Liver (tissue), 9 donors: ENCODE results near the gene PDGFD. TPM values are rescaled to one million over a fixed set of nuclear protein-coding genes. Genes with fewer than 3 reads are reported as not detected.

Source experiments
- DNase-seq: peaks from one replicate; pipeline ENCODE4 v3.0.0-alpha.2; 2017; ENCODE audit warnings: low spot score
- H3K27ac ChIP-seq, 2 donors: one replicate each; pipeline ENCODE4 v1.7.0; 2013; ENCODE audit warnings: inconsistent platforms in 2 of 2, low read length in 2 of 2, control low read depth in 1 of 2, low read depth in 1 of 2, mild to moderate bottlenecking in 1 of 2
- H3K27me3 ChIP-seq, 4 donors: one replicate each; pipeline versions ENCODE4 v1.6.1 to v1.7.0; 2013; ENCODE audit warnings: low read length in 3 of 4, inconsistent platforms in 1 of 4, mild to moderate bottlenecking in 1 of 4, moderate library complexity in 1 of 4; ENCODE audit not compliant: control insufficient read depth in 4 of 4, insufficient read depth in 4 of 4
- H3K36me3 ChIP-seq, 4 donors: one replicate each; pipeline versions ENCODE4 v1.6.1 to v1.7.0; 2013; ENCODE audit warnings: low read length in 3 of 4, mild to moderate bottlenecking in 3 of 4, low read depth in 1 of 4, moderate library complexity in 1 of 4; ENCODE audit not compliant: control insufficient read depth in 4 of 4, insufficient read depth in 3 of 4
- H3K4me1 ChIP-seq, 4 donors: one replicate each; pipeline versions ENCODE4 v1.6.1 to v1.7.0; 2013; ENCODE audit warnings: low read length in 3 of 4, mild to moderate bottlenecking in 3 of 4, moderate library complexity in 1 of 4; ENCODE audit not compliant: control insufficient read depth in 4 of 4, insufficient read depth in 4 of 4
- H3K4me3 ChIP-seq, 3 donors: one replicate each; pipeline versions ENCODE4 v1.6.1 to v1.7.0; 2013; ENCODE audit warnings: low read length in 3 of 3, control low read depth in 1 of 3, low read depth in 1 of 3, mild to moderate bottlenecking in 1 of 3
- H3K9ac ChIP-seq, 2 donors: one replicate each; pipeline ENCODE4 v1.7.0; 2013; ENCODE audit warnings: low read length in 2 of 2, mild to moderate bottlenecking in 2 of 2, moderate library complexity in 2 of 2, control low read depth in 1 of 2, low read depth in 1 of 2
- H3K9me3 ChIP-seq, 4 donors: one replicate each; pipeline versions ENCODE4 v1.6.1 to v1.7.0; 2013; ENCODE audit warnings: low read length in 3 of 4; ENCODE audit not compliant: control insufficient read depth in 4 of 4
- EGR1 ChIP-seq, 2 donors: IDR thresholded peaks; 2 replicates each; pipeline ENCODE4 v1.6.1; 2016 to 2018; ENCODE audit warnings: antibody characterized with exemption in 2 of 2, low read depth in 2 of 2
- FOXA1 ChIP-seq: IDR thresholded peaks from 2 replicates; pipeline ENCODE4 v1.6.1; 2016; ENCODE audit warnings: antibody characterized with exemption
- FOXA2 ChIP-seq: IDR thresholded peaks from 2 replicates; pipeline ENCODE4 v1.6.1; 2016; ENCODE audit warnings: antibody characterized with exemption
- GABPA ChIP-seq, 2 donors: IDR thresholded peaks in 1 of 2; conservative IDR thresholded peaks in 1 of 2; 2 replicates each; pipeline ENCODE4 v1.6.1; 2016; ENCODE audit warnings: antibody characterized with exemption in 2 of 2, mild to moderate bottlenecking in 1 of 2, moderate library complexity in 1 of 2
- HNF4A ChIP-seq, 2 donors: conservative IDR thresholded peaks; 2 replicates each; pipeline ENCODE4 v1.6.1; 2016; ENCODE audit warnings: antibody characterized with exemption in 2 of 2, mild to moderate bottlenecking in 2 of 2
- HNF4G ChIP-seq: IDR thresholded peaks from 2 replicates; pipeline ENCODE4 v1.6.1; 2016; ENCODE audit warnings: antibody characterized with exemption
- JUND ChIP-seq, 2 donors: IDR thresholded peaks; 2 replicates each; pipeline ENCODE4 v1.6.1; 2016; ENCODE audit warnings: antibody characterized with exemption in 2 of 2
- NR2F2 ChIP-seq: IDR thresholded peaks from 2 replicates; pipeline ENCODE4 v1.6.1; 2016; ENCODE audit warnings: antibody characterized with exemption
- RAD21 ChIP-seq, 2 donors: IDR thresholded peaks; 2 replicates each; pipeline ENCODE4 v1.6.1; 2016; ENCODE audit warnings: antibody characterized with exemption in 2 of 2, mild to moderate bottlenecking in 2 of 2
- RXRA ChIP-seq, 2 donors: IDR thresholded peaks; 2 replicates each; pipeline ENCODE4 v1.6.1; 2017 to 2018; ENCODE audit warnings: antibody characterized with exemption in 2 of 2, mild to moderate bottlenecking in 1 of 2
- SP1 ChIP-seq: IDR thresholded peaks from 2 replicates; pipeline ENCODE4 v1.6.1; 2018; ENCODE audit warnings: antibody characterized with exemption, mild to moderate bottlenecking
- TAF1 ChIP-seq: conservative IDR thresholded peaks from 2 replicates; pipeline ENCODE4 v1.6.1; 2016; ENCODE audit warnings: antibody characterized with exemption, mild to moderate bottlenecking
- YY1 ChIP-seq: IDR thresholded peaks from 2 replicates; pipeline ENCODE4 v1.6.1; 2016; ENCODE audit warnings: antibody characterized with exemption, mild to moderate bottlenecking
- ZBTB33 ChIP-seq: IDR thresholded peaks from 2 replicates; pipeline ENCODE4 v1.6.1; 2016; ENCODE audit warnings: antibody characterized with exemption
- WGBS: extraction: QIAGEN DNeasy Blood & Tissue Kit; methylation state at CpG from one replicate; pipeline ENCODE4 v1.1.7; 2013; 5-methylcytosine and 5-hydroxymethylcytosine counted together
- polyA plus RNA-seq, 2 donors: library from polyadenylated mRNA; stranded (reverse) in 1 of 2; unstranded in 1 of 2; fragments of 200-250 nt in 1 of 2; fragments of >200 nt in 1 of 2; fragmentation: Nextera tagmentation in 1 of 2; extraction: Ambion mirVana in 1 of 2; gene quantifications; one replicate each; pipeline versions ENCODE4 v1.2.1 to v1.2.3, GENCODE V29; 2013 to 2015
- total RNA-seq, 2 donors: library from RNA; depleted of rRNA; stranded (reverse); fragments of >200 nt; gene quantifications; one replicate each; pipeline ENCODE4 v1.2.3, GENCODE V29; 2014
- TF ChIP-seq, protein P1 (sequence below): IDR thresholded peaks from 2 replicates; pipeline ENCODE4 v1.6.1; 2016; ENCODE audit warnings: antibody characterized with exemption
- TF ChIP-seq, protein P2 (sequence below): IDR thresholded peaks from 2 replicates; pipeline ENCODE4 v1.6.1; 2016; ENCODE audit warnings: antibody characterized with exemption
- TF ChIP-seq, protein P3 (sequence below): fragments of 150-350 bp; IDR thresholded peaks from 2 replicates; pipeline ENCODE4 v1.5.1; 2017; ENCODE audit warnings: improper control_type of control experiment, low read depth, low read length; ENCODE audit not compliant: missing input control
- donor health status: healthy.
- donor health status: healthy.
- donor health status: healthy.
- donor health status: healthy.
- donor health status: healthy.

PDGFD gene
- total and polyA plus RNA-seq, 4 donors, result 1.0 to 3.3 (median 2.1) TPM

GRCh38 chr11:103898065-103898464 lies 265.9 kb downstream of the PDGFD start:
- no peaks in the 10 kb centered on the region for H3K4me1 ChIP-seq
- no peak overlapping the region for H3K9ac ChIP-seq
- H3K4me3 ChIP-seq, result no peak overlapping the region
- H3K36me3 ChIP-seq, result no peaks in the 10 kb centered on the region
- H3K27ac ChIP-seq, result no peak overlapping the region
- no peaks in the 10 kb centered on the region for H3K27me3 ChIP-seq
- WGBS, result 32% methylated on average over 1 of the region's 1 CpG
- TF ChIP-seq JUND (IDR thresholded peaks at IDR 0.05) (no peak), HNF4G (no peak), RAD21 (IDR thresholded peaks at IDR 0.05) (no peak), YY1 (no peak), EGR1 (IDR thresholded peaks at IDR 0.05; ENCODE audit: low read depth in 2 of 2) (no peak), SP1 (no peak), FOXA2 (no peak), ZBTB33 (no peak), RXRA (IDR thresholded peaks at IDR 0.05) (no peak), HNF4A (conservative IDR thresholded peaks at IDR 0.05) (no peak), FOXA1 (no peak), TAF1 (no peak), NR2F2 (no peak), GABPA (IDR thresholded peaks at IDR 0.05 in 1 of 2, conservative IDR thresholded peaks at IDR 0.05 in 1 of 2) (no peak)
- TF ChIP-seq, protein P1, sequence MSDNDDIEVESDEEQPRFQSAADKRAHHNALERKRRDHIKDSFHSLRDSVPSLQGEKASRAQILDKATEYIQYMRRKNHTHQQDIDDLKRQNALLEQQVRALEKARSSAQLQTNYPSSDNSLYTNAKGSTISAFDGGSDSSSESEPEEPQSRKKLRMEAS, result no peak
- TF ChIP-seq, protein P2, sequence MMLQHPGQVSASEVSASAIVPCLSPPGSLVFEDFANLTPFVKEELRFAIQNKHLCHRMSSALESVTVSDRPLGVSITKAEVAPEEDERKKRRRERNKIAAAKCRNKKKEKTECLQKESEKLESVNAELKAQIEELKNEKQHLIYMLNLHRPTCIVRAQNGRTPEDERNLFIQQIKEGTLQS, result no peak
- DNase-seq, result no peak
- no peaks in the 10 kb centered on the region for H3K9me3 ChIP-seq

- no peak for DNase-seq
- Histone ChIP-seq H3K4me3 (no peak overlapping the region), H3K27ac (no peak overlapping the region), H3K4me1 (no peaks in the 10 kb centered on the region), H3K27me3 (no peaks in the 10 kb centered on the region), H3K9ac (no peak overlapping the region), H3K36me3 (no peaks in the 10 kb centered on the region), H3K9me3 (no peaks in the 10 kb centered on the region)
- TF ChIP-seq, protein P3, sequence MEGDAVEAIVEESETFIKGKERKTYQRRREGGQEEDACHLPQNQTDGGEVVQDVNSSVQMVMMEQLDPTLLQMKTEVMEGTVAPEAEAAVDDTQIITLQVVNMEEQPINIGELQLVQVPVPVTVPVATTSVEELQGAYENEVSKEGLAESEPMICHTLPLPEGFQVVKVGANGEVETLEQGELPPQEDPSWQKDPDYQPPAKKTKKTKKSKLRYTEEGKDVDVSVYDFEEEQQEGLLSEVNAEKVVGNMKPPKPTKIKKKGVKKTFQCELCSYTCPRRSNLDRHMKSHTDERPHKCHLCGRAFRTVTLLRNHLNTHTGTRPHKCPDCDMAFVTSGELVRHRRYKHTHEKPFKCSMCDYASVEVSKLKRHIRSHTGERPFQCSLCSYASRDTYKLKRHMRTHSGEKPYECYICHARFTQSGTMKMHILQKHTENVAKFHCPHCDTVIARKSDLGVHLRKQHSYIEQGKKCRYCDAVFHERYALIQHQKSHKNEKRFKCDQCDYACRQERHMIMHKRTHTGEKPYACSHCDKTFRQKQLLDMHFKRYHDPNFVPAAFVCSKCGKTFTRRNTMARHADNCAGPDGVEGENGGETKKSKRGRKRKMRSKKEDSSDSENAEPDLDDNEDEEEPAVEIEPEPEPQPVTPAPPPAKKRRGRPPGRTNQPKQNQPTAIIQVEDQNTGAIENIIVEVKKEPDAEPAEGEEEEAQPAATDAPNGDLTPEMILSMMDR, result no peak
- TF ChIP-seq JUND (IDR thresholded peaks at IDR 0.05), result no peak
- TF ChIP-seq, protein P1, result no peak
- WGBS, result 44% methylated on average over 4 of the region's 4 CpGs
These were observed 266.6 kb downstream of the PDGFD start for GRCh38 chr11:103897160-103897936.
